Uterus (tissue), 2 donors: ENCODE data around the gene PMS1.

Experiments used
- CTCF ChIP-seq, 4 experiments: fragments of 200-600 bp in 2 of 4; fragments of 450-650 bp in 2 of 4; sonication (generic) in 2 of 4; IDR thresholded peaks; one replicate each; pipeline ENCODE4 v1.5.1; 2016 to 2019; ENCODE audit warnings: antibody characterized with exemption in 4 of 4, mild to moderate bottlenecking in 2 of 4, moderate library complexity in 1 of 4
- POLR2A ChIP-seq, 2 donors: fragments of 450-650 bp; IDR thresholded peaks; one replicate each; pipeline ENCODE4 v1.6.1; 2016; ENCODE audit warnings: antibody characterized with exemption in 2 of 2, mild to moderate bottlenecking in 1 of 2, moderate library complexity in 1 of 2

- TF ChIP-seq CTCF (IDR thresholded peaks at IDR 0.05) (no peak), POLR2A (IDR thresholded peaks at IDR 0.05) (no peak)
These were observed 14.7 kb downstream of the PMS1 start for GRCh38 chr2:189799030-189799331.
